Nephron (organoid): ENCODE results near the gene CGN.

Experiments
- H3K27ac Mint-ChIP-seq, 3 experiments: 2 replicates each; pipeline ENCODE4 v1.8.0; 2020; ENCODE audit warnings: mixed read lengths in 3 of 3, mild to moderate bottlenecking in 2 of 3, moderate library complexity in 1 of 3
- H3K27me3 Mint-ChIP-seq: 2 replicates; pipeline ENCODE4 v1.8.0; 2021; ENCODE audit warnings: low read depth, mild to moderate bottlenecking, moderate library complexity, mixed read lengths
- H3K36me3 Mint-ChIP-seq: 2 replicates; pipeline ENCODE4 v1.8.0; 2020; ENCODE audit warnings: low read depth, mixed read lengths
- H3K4me1 Mint-ChIP-seq: 2 replicates; pipeline ENCODE4 v1.8.0; 2020; ENCODE audit warnings: mixed read lengths
- H3K4me3 Mint-ChIP-seq, 3 experiments: 2 replicates each; pipeline ENCODE4 v1.8.0; 2020; ENCODE audit warnings: mild to moderate bottlenecking in 3 of 3, mixed read lengths in 3 of 3, moderate library complexity in 2 of 3
- H3K9me3 Mint-ChIP-seq: 2 replicates; pipeline ENCODE4 v1.8.0; 2020; ENCODE audit warnings: mixed read lengths
- TF ChIP-seq, protein P1 (sequence below), 3 experiments: fragments of 200-600 bp; sonication (generic); IDR thresholded peaks; one replicate each; pipeline ENCODE4 v1.5.0; 2021; ENCODE audit warnings: antibody characterized with exemption in 3 of 3; ENCODE audit not compliant: unreplicated experiment in 3 of 3

The CGN gene

DNA sequence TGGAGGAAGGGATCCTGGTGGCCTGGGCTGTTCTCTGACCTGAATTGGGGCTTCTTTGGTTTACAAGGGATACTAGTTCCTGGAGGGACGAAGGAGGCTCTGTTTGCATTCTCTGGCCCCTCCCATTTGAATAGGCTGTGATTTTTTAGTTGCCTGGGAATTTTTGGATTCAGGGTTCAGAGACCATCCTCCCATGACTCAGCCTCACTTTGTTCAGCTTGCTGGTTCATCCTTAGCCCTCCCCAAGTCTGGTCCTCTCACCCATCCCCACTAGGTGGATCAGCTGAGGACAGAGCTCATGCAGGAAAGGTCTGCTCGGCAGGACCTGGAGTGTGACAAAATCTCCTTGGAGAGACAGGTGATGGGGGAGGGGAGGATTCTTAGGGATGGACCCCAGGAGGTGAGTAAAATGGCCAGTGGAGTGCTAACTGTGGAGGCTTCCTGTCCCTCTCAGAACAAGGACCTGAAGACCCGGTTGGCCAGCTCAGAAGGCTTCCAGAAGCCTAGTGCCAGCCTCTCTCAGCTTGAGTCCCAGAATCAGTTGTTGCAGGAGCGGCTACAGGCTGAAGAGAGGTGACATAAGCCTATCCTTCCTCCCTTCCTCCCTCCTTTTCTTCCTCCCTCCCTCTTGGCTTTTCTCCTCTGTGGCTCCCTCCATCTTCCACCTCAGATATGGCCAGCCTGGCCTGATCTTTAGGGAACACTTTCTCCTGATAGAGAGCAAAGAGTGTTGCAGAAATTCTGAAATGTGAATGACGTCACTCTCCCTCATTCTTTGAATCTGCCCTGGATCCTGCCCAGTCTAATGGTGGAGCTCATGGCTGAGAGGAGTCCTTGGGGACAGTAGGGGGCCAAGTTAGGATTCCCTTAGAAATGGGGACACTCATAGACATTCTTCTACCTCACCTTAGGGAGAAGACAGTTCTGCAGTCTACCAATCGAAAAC is 24.4 kb downstream of the CGN start:
- TF ChIP-seq, protein P1, sequence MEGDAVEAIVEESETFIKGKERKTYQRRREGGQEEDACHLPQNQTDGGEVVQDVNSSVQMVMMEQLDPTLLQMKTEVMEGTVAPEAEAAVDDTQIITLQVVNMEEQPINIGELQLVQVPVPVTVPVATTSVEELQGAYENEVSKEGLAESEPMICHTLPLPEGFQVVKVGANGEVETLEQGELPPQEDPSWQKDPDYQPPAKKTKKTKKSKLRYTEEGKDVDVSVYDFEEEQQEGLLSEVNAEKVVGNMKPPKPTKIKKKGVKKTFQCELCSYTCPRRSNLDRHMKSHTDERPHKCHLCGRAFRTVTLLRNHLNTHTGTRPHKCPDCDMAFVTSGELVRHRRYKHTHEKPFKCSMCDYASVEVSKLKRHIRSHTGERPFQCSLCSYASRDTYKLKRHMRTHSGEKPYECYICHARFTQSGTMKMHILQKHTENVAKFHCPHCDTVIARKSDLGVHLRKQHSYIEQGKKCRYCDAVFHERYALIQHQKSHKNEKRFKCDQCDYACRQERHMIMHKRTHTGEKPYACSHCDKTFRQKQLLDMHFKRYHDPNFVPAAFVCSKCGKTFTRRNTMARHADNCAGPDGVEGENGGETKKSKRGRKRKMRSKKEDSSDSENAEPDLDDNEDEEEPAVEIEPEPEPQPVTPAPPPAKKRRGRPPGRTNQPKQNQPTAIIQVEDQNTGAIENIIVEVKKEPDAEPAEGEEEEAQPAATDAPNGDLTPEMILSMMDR (IDR thresholded peaks at IDR 0.05; ENCODE audit: unreplicated experiment in 3 of 3): no peak

DNA sequence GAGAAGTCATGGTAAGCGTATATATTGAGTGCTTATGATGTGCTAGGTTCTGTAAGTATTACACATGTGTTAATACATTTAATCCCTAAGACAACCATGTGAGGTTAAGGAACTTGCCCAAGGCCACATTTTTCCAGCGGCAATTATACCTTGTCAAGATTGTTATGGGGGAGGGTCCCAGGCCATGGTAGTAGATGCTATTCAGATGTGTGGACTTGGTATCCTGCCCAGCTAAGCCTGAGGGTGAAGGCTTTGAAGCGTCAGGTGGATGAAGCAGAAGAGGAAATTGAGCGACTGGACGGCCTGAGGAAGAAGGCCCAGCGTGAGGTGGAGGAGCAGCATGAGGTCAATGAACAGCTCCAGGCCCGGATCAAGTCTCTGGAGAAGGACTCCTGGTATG is 25.3 kb downstream of the CGN start:
- Mint-ChIP-seq H3K27me3 (peaks cover 20% of the 10 kb centered on the region), H3K9me3 (no peaks in the 10 kb centered on the region), H3K36me3 (peaks cover 7% of the 10 kb centered on the region), H3K27ac (no peak overlapping the region), H3K4me1 (peaks cover 23% of the 10 kb centered on the region), H3K4me3 (no peak overlapping the region)
- TF ChIP-seq, protein P1 (IDR thresholded peaks at IDR 0.05; ENCODE audit: unreplicated experiment in 3 of 3): no peak

More for the DNA sequence above, 24.4 kb downstream of the CGN start:
- Mint-ChIP-seq H3K27me3 (peaks cover 18% of the 10 kb centered on the region), H3K36me3 (peaks cover 10% of the 10 kb centered on the region), H3K27ac (no peak overlapping the region), H3K9me3 (no peaks in the 10 kb centered on the region), H3K4me1 (peaks cover 14% of the 10 kb centered on the region), H3K4me3 (no peak overlapping the region)

DNA sequence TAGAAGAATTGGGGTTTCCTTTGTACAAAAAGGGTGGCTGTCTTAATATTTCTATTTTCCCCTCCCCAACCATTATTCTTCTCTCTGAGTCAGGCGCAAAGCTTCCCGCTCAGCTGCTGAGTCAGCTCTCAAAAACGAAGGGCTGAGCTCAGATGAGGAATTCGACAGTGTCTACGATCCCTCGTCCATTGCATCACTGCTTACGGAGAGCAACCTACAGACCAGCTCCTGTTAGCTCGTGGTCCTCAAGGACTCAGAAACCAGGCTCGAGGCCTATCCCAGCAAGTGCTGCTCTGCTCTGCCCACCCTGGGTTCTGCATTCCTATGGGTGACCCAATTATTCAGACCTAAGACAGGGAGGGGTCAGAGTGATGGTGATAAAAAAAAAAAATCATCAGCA is 25.9 kb downstream of the CGN start:
- Mint-ChIP-seq H3K9me3 (no peaks in the 10 kb centered on the region), H3K27me3 (peaks cover 22% of the 10 kb centered on the region), H3K4me3 (no peak overlapping the region), H3K27ac (no peak overlapping the region), H3K4me1 (peaks cover 29% of the 10 kb centered on the region), H3K36me3 (peaks cover 7% of the 10 kb centered on the region)
- TF ChIP-seq, protein P1 (IDR thresholded peaks at IDR 0.05; ENCODE audit: unreplicated experiment in 3 of 3): no peak

DNA sequence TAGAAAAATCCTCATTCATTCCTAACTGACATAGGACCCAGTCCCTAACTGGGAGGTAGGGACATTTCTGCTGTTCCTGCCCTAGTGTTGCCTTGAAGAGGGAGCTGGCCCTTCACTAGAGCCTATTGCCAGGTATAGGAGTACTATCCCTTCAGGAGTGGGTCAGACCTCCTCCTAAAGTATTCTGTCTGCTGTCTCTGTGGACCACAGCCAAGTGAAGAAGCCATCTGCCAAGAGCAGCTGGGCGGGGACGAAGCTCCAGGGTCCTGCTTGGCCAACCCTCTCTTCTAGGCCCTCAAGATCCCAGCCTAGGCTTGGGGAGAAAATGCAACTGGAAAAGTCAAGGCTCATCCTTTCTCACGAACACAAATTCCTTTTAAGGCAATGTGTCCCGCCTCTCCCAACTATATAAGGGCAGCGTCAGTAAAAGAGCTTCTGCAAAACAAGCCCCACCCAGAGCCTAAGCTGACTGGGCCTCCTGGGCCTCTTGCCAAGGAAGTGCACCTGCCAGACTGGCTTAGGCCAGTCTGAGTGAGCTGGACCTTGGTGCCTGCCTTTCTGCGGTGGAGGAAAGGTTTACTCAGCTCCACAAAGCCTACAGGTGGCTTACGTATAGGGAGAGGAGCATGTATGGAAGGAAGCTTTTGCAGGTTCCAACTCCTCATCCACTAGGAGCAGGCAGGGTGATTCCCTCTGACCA is 28.3 kb downstream of the CGN start:
- H3K27me3 Mint-ChIP-seq: peaks cover 22% of the 10 kb centered on the region
- peaks cover 7% of the 10 kb centered on the region for H3K36me3 Mint-ChIP-seq
- peaks cover 38% of the 10 kb centered on the region for H3K4me1 Mint-ChIP-seq
- TF ChIP-seq, protein P1 (IDR thresholded peaks at IDR 0.05; ENCODE audit: unreplicated experiment in 3 of 3): no peak
- no peaks in the 10 kb centered on the region for H3K9me3 Mint-ChIP-seq
- peak overlapping the region; percentile 84 to 97 (median 95) for H3K27ac Mint-ChIP-seq
- H3K4me3 Mint-ChIP-seq: peak overlapping the region; percentile 97 to 98 (median 98)

DNA sequence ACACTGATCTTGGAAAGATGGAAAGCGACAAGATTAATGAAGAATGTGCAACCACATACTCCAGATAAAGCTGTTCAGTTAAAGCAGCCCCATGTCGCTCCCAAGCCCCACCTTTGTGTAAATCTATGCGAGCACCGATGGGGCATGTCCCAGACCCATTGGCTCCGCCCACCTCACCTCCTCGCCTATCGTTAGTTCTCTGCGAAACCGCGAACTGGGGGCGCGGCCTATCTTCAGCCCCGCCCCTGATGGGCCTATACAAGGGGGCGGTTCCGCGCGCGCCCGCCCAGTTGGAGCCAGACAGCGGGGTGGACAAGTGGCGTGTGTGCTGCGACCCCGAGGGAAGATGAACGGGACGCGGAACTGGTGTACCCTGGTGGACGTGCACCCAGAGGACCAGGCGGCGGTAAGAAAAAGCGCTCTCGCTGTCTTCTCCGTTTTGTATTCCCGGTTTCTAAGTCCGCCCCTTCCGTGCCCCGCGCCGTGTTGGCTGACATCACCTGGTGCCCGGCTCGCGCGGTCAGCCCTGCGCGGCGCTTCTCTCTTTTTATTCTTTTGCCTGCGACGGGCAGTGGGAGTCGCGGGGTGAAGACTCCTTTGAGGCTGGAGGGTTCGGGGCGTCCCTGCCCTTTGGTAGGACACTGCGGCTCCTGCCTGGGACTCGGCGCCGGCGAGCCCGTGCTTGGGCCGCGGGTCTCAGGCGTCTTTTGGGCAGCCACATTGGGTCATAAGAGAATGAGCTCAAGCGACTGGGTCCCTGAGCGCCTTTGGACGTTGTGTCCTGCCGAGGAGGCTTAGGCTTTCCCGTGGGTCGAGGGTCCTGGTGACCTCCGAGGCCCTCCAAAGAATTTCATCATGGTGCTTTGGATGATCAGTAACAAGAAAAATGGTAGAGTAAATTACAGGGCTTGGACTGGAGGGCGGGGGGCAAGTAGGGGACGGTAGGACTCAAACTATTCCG is 29.1 kb downstream of the CGN start, which contains the start of gene TUFT1:
Gene TUFT1, plus strand, starts transcription at position 289 of the 961 bp plus-strand sequence. Its CDS starts 58 bp downstream, at position 347.
- H3K27ac Mint-ChIP-seq: peak within 1 kb of the TSS; percentile 84 to 97 (median 95)
- H3K27me3 Mint-ChIP-seq: peaks cover 22% of the 10 kb centered on the region
- H3K9me3 Mint-ChIP-seq: no peaks in the 10 kb centered on the region
- TF ChIP-seq, protein P1 (IDR thresholded peaks at IDR 0.05; ENCODE audit: unreplicated experiment in 3 of 3): no peak
- peaks cover 38% of the 10 kb centered on the region for H3K4me1 Mint-ChIP-seq
- H3K36me3 Mint-ChIP-seq: peaks cover 3% of the 10 kb centered on the region
- H3K4me3 Mint-ChIP-seq: peak within 1 kb of the TSS; percentile 97 to 98 (median 98)
